Endothelial cell of umbilical vein (primary cell): ENCODE data around the gene AXIN2. TPM values are rescaled to one million over a fixed set of nuclear protein-coding genes. Genes with fewer than 3 reads are reported as not detected.

ENCODE experiments used
- BruUV-seq: library from RNA; stranded (reverse); fragments of 400-500 nt; replicated peaks from 2 replicates; lab custom pipeline; 2021; lab: Mats Ljungman, UMichigan
- CTCF ChIA-PET: fragments of 300-600, 350-600 bp; sonication (Branson Sonifier 250); formaldehyde crosslinking; loops from one replicate; lab custom pipeline; 2021; ENCODE audit warnings: antibody characterized with exemption, inconsistent platforms; lab: Charles Lee
- POLR2A ChIA-PET: fragments of 300-600, 350-600 bp; sonication (Branson Sonifier 250); formaldehyde crosslinking; loops from one replicate; lab custom pipeline; 2021; ENCODE audit warnings: antibody characterized with exemption, inconsistent platforms; lab: Charles Lee
- DNase-seq: peaks from one replicate; pipeline ENCODE4 v3.0.0-alpha.2; 2011; ENCODE audit warnings: low read depth, low spot score
- FAIRE-seq: peaks from 2 replicates; lab custom pipeline; 2011; peaks lifted over from hg19 to GRCh38; lab: Jason Lieb, UNC
- H2AFZ ChIP-seq: 2 replicates; pipeline ENCODE4 v1.6.0; 2012; ENCODE audit warnings: low read depth, low read length, control low read depth, inconsistent platforms
- H3K27ac ChIP-seq: 2 replicates; pipeline ENCODE4 v1.5.1; 2011; ENCODE audit warnings: low read depth, mild to moderate bottlenecking, control low read depth, low read length, moderate library complexity; ENCODE audit not compliant: insufficient read depth
- H3K27me3 ChIP-seq, 2 experiments: 2 replicates each; pipeline versions ENCODE4 v1.6.0 to v1.6.1; 2011; ENCODE audit warnings: low read length in 2 of 2, mixed read lengths in 1 of 2; ENCODE audit not compliant: control insufficient read depth in 2 of 2, insufficient read depth in 2 of 2
- H3K36me3 ChIP-seq, 2 experiments: 2 replicates in 1 of 2; 3 replicates in 1 of 2; pipeline ENCODE4 v1.5.1; 2011; ENCODE audit warnings: low read length in 2 of 2, mild to moderate bottlenecking in 1 of 2, moderate library complexity in 1 of 2; ENCODE audit not compliant: control insufficient read depth in 2 of 2, insufficient read depth in 2 of 2; ENCODE audit errors: extremely low read depth in 1 of 2
- H3K4me1 ChIP-seq: 3 replicates; pipeline ENCODE4 v1.5.1; 2011; ENCODE audit warnings: mild to moderate bottlenecking, low read length; ENCODE audit not compliant: control insufficient read depth, insufficient read depth; ENCODE audit errors: extremely low read depth
- H3K4me2 ChIP-seq: 2 replicates; pipeline ENCODE4 v1.6.1; 2011; ENCODE audit warnings: low read length, control low read depth, mixed read lengths; ENCODE audit not compliant: insufficient read depth
- H3K4me3 ChIP-seq, 3 experiments: fragments of 200-600 bp in 1 of 3; sonication (generic), shearing (Covaris generic) in 1 of 3; replicated peaks in 1 of 3; 2 replicates each; pipeline ENCODE4 v1.5.1; 2011 to 2016; ENCODE audit warnings: control low read depth in 3 of 3, low read length in 3 of 3, mild to moderate bottlenecking in 2 of 3, inconsistent platforms in 1 of 3, low read depth in 1 of 3, moderate library complexity in 1 of 3; ENCODE audit not compliant: insufficient read depth in 1 of 3
- H3K79me2 ChIP-seq: 2 replicates; pipeline ENCODE4 v1.6.0; 2012; ENCODE audit warnings: low read length, inconsistent platforms; ENCODE audit not compliant: control insufficient read depth, insufficient read depth
- H3K9ac ChIP-seq: replicated peaks from 2 replicates; pipeline ENCODE3; 2011; ENCODE audit warnings: low read length, control low read depth; ENCODE audit not compliant: insufficient read depth; ENCODE audit errors: extremely low read depth
- H3K9me1 ChIP-seq: replicated peaks from 3 replicates; pipeline ENCODE4 v1.6.0; 2011; ENCODE audit warnings: mild to moderate bottlenecking, low read length; ENCODE audit not compliant: control insufficient read depth, insufficient read depth; ENCODE audit errors: extremely low read depth
- H3K9me3 ChIP-seq: replicated peaks from 2 replicates; pipeline ENCODE4 v1.5.1; 2012; ENCODE audit warnings: low read length, inconsistent platforms; ENCODE audit not compliant: control insufficient read depth, insufficient read depth
- H4K20me1 ChIP-seq: replicated peaks from 2 replicates; pipeline ENCODE3; 2011; ENCODE audit warnings: mild to moderate bottlenecking, low read length; ENCODE audit not compliant: control insufficient read depth, insufficient read depth; ENCODE audit errors: extremely low read depth
- EZH2 ChIP-seq: IDR thresholded peaks from 2 replicates; pipeline ENCODE4 v1.6.1; 2012; ENCODE audit warnings: borderline replicate concordance, low read depth, mild to moderate bottlenecking, moderate library complexity, low read length, inconsistent platforms; ENCODE audit not compliant: severe bottlenecking
- GATA2 ChIP-seq: IDR thresholded peaks from 2 replicates; pipeline ENCODE4 v1.7.0; 2011; ENCODE audit warnings: low read depth, mild to moderate bottlenecking, moderate library complexity, mixed read lengths, low read length; ENCODE audit not compliant: insufficient read length, insufficient read depth
- JUN ChIP-seq: IDR thresholded peaks from 2 replicates; pipeline ENCODE4 v1.6.1; 2011; ENCODE audit warnings: borderline replicate concordance, low read depth; ENCODE audit not compliant: insufficient read length, insufficient read depth
- MYC ChIP-seq: IDR thresholded peaks from one replicate; pipeline ENCODE4 v1.6.1; 2011; ENCODE audit warnings: mild to moderate bottlenecking, low read depth, low read length
- POLR2A ChIP-seq: IDR thresholded peaks from 2 replicates; pipeline ENCODE4 v1.6.1; 2012; ENCODE audit warnings: low read depth, mild to moderate bottlenecking, control low read depth, low read length
- POLR2AphosphoS5 ChIP-seq: IDR thresholded peaks from 2 replicates; pipeline ENCODE4 v1.6.1; 2012; ENCODE audit warnings: low read depth, mild to moderate bottlenecking, control low read depth, low read length, moderate library complexity; ENCODE audit not compliant: insufficient read depth
- dilution Hi-C: fragments of 300-500 bp; cut with MboI; formaldehyde crosslinking; loops from one replicate; pipeline ENCODE4 v1.15.0; 2019; ENCODE audit warnings: low sequenced_read_pairs; ENCODE audit not compliant: extremely low pct_ligation_motif_present
- intact Hi-C: fragments of 100-400 bp; cut with micrococcal nuclease; formaldehyde crosslinking; loops from one replicate; pipeline ENCODE4 v1.10.0; 2022
- polyA plus RNA-seq, 4 experiments: library from polyadenylated mRNA; depleted of rRNA in 3 of 4; stranded (reverse) in 3 of 4; unstranded in 1 of 4; fragments of >200 nt; gene quantifications; 2 replicates each; pipeline versions ENCODE4 v1.2.1 to v1.2.3, GENCODE V29; 2011 to 2012; ENCODE audit warnings: missing spikeins in 1 of 4
- total RNA-seq: library from RNA; stranded (reverse); gene quantifications from 2 replicates; pipeline ENCODE4 v1.2.3, GENCODE V29; 2021
- TF ChIP-seq, protein P1 (sequence below), 2 donors: IDR thresholded peaks; 1 replicate in 1 of 2; 2 replicates in 1 of 2; pipeline ENCODE4 v1.5.1; 2011; ENCODE audit warnings: low read length in 2 of 2, mild to moderate bottlenecking in 2 of 2, moderate library complexity in 2 of 2, control low read depth in 1 of 2, inconsistent platforms in 1 of 2, low read depth in 1 of 2; ENCODE audit not compliant: insufficient read depth in 1 of 2; ENCODE audit errors: extremely low read depth in 1 of 2
- TF ChIP-seq, protein P2 (sequence below): IDR thresholded peaks from 2 replicates; pipeline ENCODE4 v1.6.1; 2011; ENCODE audit not compliant: insufficient read depth, insufficient read length

The AXIN2 gene
- total and polyA plus RNA-seq, 2 donors (not counting 3 experiments of a cell fraction or from before 2014, with no cell fraction given), result 1.3 to 3.0 TPM

- no peak overlapping the region for H3K4me3 ChIP-seq
- H3K4me2 ChIP-seq, result no peak overlapping the region
- DNase-seq, result no peak
- H3K36me3 ChIP-seq, result no peaks in the 10 kb centered on the region
- H3K4me1 ChIP-seq, result peaks cover 4% of the 10 kb centered on the region
- POLR2A ChIA-PET, result no interaction called here
- H3K27ac ChIP-seq, result no peak overlapping the region
- no peak for FAIRE-seq
- intact Hi-C loops, result no loop called here
- BruUV-seq, result no TSS peak
- no peaks in the 10 kb centered on the region for H4K20me1 ChIP-seq
- H3K27me3 ChIP-seq, result no peaks in the 10 kb centered on the region
- no peak overlapping the region for H2AFZ ChIP-seq
- H3K9ac ChIP-seq, result no peak overlapping the region
- dilution Hi-C loops, result no loop called here
- no peak for TF ChIP-seq GATA2
- TF ChIP-seq MYC, result no peak
- TF ChIP-seq JUN, result no peak
- TF ChIP-seq POLR2AphosphoS5, result no peak
- TF ChIP-seq, protein P1, sequence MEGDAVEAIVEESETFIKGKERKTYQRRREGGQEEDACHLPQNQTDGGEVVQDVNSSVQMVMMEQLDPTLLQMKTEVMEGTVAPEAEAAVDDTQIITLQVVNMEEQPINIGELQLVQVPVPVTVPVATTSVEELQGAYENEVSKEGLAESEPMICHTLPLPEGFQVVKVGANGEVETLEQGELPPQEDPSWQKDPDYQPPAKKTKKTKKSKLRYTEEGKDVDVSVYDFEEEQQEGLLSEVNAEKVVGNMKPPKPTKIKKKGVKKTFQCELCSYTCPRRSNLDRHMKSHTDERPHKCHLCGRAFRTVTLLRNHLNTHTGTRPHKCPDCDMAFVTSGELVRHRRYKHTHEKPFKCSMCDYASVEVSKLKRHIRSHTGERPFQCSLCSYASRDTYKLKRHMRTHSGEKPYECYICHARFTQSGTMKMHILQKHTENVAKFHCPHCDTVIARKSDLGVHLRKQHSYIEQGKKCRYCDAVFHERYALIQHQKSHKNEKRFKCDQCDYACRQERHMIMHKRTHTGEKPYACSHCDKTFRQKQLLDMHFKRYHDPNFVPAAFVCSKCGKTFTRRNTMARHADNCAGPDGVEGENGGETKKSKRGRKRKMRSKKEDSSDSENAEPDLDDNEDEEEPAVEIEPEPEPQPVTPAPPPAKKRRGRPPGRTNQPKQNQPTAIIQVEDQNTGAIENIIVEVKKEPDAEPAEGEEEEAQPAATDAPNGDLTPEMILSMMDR (IDR thresholded peaks at IDR 0.05; ENCODE audit: extremely low read depth in 1 of 2, insufficient read depth in 1 of 2, low read depth in 1 of 2, low read length in 2 of 2), result no peak
- no peak for TF ChIP-seq EZH2
- TF ChIP-seq, protein P2, sequence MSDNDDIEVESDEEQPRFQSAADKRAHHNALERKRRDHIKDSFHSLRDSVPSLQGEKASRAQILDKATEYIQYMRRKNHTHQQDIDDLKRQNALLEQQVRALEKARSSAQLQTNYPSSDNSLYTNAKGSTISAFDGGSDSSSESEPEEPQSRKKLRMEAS, result no peak
- TF ChIP-seq POLR2A, result no peak
- H3K79me2 ChIP-seq, result no peaks in the 10 kb centered on the region
- H3K9me3 ChIP-seq, result no peaks in the 10 kb centered on the region
- H3K9me1 ChIP-seq, result no peaks in the 10 kb centered on the region
- CTCF ChIA-PET, result interaction anchor here (2.1 kb wide), 1 partner anchor 11 kb away, joined by 4 read pairs; no protein-coding TSS in a partner anchor
These were observed 15.5 kb downstream of the AXIN2 start for GRCh38 chr17:65545705-65546523.
